Activated naive CD4-positive, alpha-beta T cell treated with anti-CD3 and anti-CD28 coated beads, Interleukin-2, amount 50 U/mL, for 16 hours (primary cell): Measurements from ENCODE around the gene ANAPC1.
"Not testable (repeated sequence)": the region's sequence is repeated elsewhere in the genome, so short reads cannot be mapped to it uniquely, and the experiment has no call there.

ENCODE experiments used
- DNase-seq: peaks from one replicate; pipeline ENCODE4 v3.0.0-alpha.2; 2020

Gene ANAPC1

GRCh38 chr2:111903930-111904439 lies 20.0 kb upstream of the ANAPC1 start:
- no peak for DNase-seq

DNA sequence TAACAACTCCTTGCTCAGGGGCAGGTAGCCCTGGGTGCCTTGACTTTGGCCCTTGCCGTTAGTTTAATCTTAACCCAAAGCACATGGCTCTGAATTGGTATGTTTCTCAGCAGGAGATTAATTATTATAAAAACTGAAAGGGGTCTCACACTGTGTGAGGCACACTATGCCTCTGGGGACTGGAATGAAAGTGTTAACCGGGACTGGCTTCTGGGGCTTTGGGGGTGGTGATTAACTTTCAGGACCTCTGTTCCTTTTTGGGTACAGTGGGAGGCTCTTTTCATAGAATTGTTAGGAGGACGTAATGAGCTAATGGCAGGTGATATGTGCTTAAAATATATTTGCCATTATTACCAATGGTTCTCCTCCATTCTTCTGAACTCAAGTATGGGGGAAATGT lies 19.5 kb upstream of the ANAPC1 start:
- no peak for DNase-seq

GRCh38 chr2:111900859-111901258 lies 16.9 kb upstream of the ANAPC1 start:
- no peak for DNase-seq

- DNase-seq, result peak; percentile 30
These were observed 14.9 kb upstream of the ANAPC1 start for GRCh38 chr2:111898703-111899514.

- DNase-seq, result peak; percentile 62
These were observed 14.1 kb upstream of the ANAPC1 start, which contains the start of gene MERTK for GRCh38 chr2:111897924-111898702. MERTK (plus strand) TSS chr2:111898607; CDS start chr2:111898736, 129 bp downstream.

DNA sequence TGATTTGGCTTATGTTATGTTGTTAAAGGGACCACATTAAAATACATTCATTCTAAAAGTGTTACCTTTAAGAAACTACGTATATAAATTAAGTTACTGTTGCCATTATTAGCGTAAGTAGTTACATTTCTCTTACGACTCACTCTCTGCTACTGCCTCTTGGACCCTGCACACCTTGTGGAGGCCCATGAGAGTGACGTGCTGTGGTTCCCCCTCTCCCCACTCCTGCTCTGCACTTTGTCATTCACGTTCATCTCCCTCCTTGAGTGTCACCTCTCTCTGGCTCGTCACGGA lies 13.6 kb upstream of the ANAPC1 start:
- DNase-seq, result no peak

GRCh38 chr2:111896576-111896975 lies 12.6 kb upstream of the ANAPC1 start:
- no peak for DNase-seq

DNA sequence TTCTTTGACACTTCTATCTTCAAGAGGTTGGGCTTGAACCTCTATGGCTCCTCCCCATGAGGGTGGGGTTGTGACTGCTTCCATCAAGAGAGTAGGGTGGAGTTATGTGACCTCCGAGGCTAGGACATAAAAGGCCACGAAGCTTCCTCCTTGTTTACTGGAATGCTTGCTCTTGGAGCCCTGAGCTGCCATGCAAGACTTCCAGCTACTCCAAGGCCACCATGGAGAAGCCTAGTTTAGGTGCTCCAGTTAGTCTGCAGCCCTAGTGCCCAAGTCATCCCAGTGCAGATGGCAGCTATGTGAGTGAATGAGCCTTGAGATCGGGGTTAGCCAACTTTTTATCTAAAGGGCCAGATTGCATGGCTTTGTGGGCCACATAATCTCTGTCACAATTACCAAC lies 12.0 kb upstream of the ANAPC1 start:
- no peak for DNase-seq

- DNase-seq, result no peak
These were observed 585 bp upstream of the ANAPC1 start for GRCh38 chr2:111884592-111884964.

DNA sequence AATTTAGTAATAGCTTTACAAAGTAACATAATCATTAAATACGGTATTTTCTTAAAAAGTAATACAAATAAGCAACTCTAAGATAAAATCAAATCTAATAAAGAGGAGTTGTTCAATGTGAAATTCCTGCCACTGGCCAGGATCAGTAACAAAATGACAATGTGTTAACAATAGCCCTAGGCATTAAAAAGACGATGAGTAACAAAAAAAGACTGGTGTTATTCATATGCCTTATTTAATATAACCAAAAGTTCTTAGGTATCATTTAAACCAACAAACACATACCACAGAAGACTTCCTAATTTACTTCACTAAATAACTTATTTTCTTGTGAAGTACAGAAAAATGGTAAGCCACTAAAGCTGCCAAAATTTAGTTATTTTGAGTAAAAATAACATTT lies 11.2 kb downstream of the ANAPC1 start:
- not testable (repeated sequence) for DNase-seq

DNA sequence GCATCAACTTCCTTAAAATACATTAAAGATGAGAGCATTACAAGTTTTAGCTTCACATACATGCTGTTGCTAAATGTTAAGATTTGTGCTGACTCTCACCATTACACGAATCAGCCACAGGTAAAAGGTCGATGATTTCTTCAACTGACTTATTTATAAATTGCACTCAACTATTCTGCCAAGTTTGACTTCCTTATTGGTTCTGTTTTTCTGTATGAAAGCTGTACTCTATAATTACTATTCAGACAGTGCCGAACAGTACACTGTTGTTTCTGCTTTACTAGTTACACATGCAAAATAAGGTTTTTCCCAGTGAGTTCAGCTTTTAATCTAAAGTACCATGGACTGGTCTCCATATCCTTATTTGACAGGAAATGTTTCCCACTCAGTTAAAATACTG lies 18.9 kb downstream of the ANAPC1 start:
- not testable (repeated sequence) for DNase-seq

DNA sequence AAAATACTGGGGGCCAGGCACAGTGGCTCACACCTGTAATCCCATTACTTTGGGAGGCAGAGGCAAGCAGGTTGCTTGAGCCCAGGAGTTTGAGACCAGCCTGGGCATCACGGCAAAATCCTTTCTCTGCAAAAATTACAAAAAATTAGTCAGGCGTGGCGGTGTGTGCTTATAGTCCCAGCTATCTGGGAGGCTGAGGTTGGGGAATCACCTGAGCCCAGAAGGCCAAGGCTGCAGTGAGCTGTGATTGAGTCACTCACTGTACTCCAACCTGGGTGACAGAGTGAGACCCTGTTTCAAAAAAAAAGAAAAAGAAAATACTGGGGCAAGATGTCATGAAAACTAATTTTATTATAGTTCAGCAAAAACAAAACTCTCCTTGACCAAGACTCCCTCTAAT lies 24.0 kb downstream of the ANAPC1 start:
- not testable (repeated sequence) for DNase-seq

GRCh38 chr2:111852544-111852943 lies 31.4 kb downstream of the ANAPC1 start:
- DNase-seq, result not testable (repeated sequence)

DNA sequence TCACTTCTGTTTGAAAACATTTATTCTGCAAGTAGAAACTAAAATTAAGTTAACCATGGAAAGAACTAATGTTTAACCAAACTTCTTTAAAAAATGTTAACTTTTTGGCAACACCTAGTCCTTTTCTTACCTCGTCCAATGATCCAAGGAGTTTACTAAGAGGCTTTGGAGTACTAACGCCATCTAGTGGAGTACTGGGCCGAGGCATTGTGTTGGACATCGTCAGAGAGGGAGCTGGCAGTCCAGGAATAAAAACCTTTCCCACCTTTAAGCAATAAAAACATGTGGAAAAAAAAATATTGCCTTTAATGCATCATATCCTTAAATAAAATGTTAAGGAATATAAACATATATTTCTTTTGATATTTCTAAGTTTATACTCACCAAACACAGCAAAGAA lies 33.3 kb downstream of the ANAPC1 start:
- peak; percentile 23 for DNase-seq

- DNase-seq, result not testable (repeated sequence)
These were observed 44.2 kb downstream of the ANAPC1 start for GRCh38 chr2:111839625-111840282.

DNA sequence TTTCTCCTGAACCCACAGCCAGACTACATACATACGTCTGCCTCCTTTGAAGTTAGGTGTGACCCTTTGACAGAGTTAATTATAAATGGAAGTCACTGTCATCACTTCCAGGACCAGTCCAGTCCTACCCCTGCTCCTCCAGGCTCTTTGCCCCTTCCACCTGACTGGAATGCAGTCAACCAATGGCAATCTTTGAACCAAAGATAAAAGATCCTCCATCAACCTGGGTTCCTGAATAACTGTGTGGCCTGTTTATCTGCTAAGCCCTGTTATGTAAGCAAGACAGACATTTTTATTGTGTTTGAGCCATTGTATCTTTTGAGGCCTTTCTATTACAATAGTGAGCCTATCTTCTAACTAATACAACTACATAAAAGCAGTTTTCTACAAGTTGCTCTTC lies 45.0 kb downstream of the ANAPC1 start:
- DNase-seq, result not testable (repeated sequence)

DNA sequence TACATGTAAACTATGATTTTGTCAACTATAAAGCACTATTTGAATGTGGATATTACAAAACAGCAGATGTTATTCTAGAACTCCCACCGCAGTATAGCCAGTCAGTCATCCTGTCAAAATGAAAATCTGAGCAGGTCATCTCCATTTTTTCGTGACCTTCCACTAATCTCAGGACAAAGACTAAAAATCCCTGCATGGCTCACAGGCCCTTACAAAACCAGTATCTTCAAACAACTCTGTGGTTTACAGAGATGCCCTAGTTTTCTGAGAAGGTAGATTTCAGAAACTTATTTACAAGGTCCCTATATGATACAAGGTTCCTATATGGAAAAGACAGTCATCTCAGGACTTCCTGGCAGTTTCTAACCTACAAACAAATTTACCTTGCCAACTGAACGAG lies 49.8 kb downstream of the ANAPC1 start:
- not testable (repeated sequence) for DNase-seq

DNA sequence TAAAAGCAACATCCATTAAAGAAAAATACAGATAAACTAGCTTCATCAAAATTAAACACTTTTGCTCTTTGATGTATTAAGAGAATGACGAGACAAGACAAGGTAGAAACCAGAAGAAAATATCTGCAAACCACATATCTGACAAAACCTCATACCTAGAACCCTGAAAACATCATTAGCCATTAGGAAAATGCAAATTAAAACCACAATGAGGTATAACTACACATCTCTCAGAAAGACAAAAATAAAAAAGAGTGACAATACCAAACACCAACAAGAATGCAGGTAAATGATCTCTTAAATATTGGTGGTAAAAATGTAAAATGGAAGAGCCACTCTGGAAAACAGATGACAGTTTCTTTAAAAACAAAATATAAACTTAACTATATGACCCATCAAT lies 53.5 kb downstream of the ANAPC1 start:
- not testable (repeated sequence) for DNase-seq

DNA sequence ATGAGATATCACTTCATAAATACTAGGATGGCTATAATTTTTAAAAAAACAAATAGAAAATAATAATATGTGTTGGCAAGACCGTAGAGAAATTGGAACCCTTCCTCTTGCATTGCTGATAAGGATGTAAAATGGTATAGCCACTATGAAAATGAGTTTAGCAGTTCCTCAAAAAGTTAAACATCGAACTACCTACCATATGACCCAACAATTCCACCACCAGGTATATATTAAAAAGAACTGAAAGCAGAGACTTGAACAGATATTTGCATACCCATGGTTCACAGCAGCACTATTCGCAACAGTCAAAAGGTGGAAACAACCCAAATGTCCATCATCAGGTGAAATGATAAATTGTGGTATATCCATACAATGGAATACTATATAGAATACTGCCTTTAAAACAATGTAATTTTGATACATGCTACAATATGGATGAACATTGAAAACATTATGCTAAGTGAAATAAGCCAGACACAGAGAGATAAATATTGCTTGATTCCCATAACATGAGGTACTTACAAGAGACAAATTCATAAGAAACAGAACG lies 55.7 kb downstream of the ANAPC1 start:
- DNase-seq, result not testable (repeated sequence)

GRCh38 chr2:111812970-111813622 lies 70.9 kb downstream of the ANAPC1 start:
- DNase-seq, result not testable (repeated sequence)

DNA sequence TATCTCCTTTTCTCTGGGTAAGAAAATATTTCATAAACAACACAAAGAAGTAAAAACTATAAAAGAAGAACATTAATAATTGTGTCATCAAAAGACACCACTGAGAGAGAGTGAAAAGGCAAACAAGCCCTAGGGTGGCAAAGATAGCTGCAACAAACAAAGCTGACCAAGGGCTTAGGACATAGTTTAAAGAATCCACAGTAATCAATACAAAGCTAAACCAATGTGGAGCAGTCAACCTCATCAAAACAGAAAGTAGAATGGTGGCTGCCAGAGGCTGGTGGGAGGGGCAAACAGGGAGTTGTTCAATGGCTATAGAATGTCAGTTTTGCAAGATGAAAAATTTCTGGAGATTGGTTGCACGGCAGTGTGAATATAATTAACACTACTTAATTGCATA lies 93.4 kb downstream of the ANAPC1 start:
- DNase-seq, result not testable (repeated sequence)

- DNase-seq, result not testable (repeated sequence)
These were observed 99.9 kb downstream of the ANAPC1 start for GRCh38 chr2:111784081-111784480.

DNA sequence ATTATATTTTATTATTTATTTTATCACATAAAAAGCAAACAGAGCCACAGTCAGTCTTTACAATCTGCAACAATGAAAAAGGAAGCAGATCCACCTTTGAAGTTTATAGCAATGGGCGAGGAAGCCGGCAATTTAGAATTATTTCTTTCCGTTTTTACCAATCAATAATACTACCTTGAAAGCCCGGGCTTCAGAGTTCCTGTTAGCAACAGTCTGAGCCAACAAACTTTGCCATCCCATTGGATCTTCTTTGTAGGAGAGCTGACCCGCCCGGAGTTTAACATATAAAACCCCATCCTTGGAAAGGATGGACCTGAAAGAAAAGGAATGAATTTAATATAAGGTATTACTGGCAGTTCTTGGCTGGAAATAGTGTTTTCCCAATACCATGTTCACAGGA lies 101.8 kb downstream of the ANAPC1 start:
- not testable (repeated sequence) for DNase-seq
